ENCODE results near the gene MFAP2. TPM values are rescaled to one million over a fixed set of nuclear protein-coding genes. Genes with fewer than 3 reads are reported as not detected.
"Not testable (repeated sequence)": the region's sequence is repeated elsewhere in the genome, so short reads cannot be mapped to it uniquely, and the experiment has no call there.

MFAP2 gene
- total RNA-seq, 1 donor from 2014 or later: 172 TPM

DNA sequence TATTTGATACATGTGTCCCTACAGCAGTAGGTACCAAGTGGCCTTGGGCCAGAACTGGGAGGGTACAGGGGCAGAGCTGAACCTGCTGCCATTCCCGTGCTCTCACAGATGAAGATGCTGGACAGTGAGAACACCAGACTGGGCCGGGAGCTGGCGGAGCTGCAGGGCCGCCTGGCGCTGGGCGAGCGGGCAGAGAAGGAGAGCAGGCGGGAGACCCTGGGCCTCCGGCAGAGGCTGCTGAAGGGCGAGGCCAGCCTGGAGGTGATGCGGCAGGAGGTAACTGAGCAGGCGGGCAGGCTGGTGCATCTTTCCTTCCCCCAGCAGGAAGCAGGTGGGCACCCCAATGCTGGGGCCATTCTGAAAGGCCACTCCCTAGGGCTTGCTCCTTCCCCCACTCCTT lies 21.9 kb downstream of the MFAP2 start:
- TF ChIP-seq, protein P1, sequence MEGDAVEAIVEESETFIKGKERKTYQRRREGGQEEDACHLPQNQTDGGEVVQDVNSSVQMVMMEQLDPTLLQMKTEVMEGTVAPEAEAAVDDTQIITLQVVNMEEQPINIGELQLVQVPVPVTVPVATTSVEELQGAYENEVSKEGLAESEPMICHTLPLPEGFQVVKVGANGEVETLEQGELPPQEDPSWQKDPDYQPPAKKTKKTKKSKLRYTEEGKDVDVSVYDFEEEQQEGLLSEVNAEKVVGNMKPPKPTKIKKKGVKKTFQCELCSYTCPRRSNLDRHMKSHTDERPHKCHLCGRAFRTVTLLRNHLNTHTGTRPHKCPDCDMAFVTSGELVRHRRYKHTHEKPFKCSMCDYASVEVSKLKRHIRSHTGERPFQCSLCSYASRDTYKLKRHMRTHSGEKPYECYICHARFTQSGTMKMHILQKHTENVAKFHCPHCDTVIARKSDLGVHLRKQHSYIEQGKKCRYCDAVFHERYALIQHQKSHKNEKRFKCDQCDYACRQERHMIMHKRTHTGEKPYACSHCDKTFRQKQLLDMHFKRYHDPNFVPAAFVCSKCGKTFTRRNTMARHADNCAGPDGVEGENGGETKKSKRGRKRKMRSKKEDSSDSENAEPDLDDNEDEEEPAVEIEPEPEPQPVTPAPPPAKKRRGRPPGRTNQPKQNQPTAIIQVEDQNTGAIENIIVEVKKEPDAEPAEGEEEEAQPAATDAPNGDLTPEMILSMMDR (IDR thresholded peaks at IDR 0.05): no peak
- Mint-ChIP-seq H3K4me3 (ENCODE audit: unreplicated experiment) (no peak overlapping the region), H3K36me3 (ENCODE audit: unreplicated experiment) (no peaks in the 10 kb centered on the region), H3K9me3 (ENCODE audit: unreplicated experiment) (no peaks in the 10 kb centered on the region), H3K4me1 (ENCODE audit: unreplicated experiment) (peaks cover 9% of the 10 kb centered on the region), H3K27ac (ENCODE audit: unreplicated experiment) (no peak overlapping the region), H3K27me3 (ENCODE audit: unreplicated experiment) (no peaks in the 10 kb centered on the region)
- DNase-seq (ENCODE audit: extremely low spot score, unreplicated experiment): no peak

GRCh38 chr1:16957731-16958130 lies 22.7 kb downstream of the MFAP2 start:
- no peaks in the 10 kb centered on the region for H3K36me3 Mint-ChIP-seq (ENCODE audit: unreplicated experiment)
- no peaks in the 10 kb centered on the region for H3K27me3 Mint-ChIP-seq (ENCODE audit: unreplicated experiment)
- H3K4me1 Mint-ChIP-seq (ENCODE audit: unreplicated experiment): peaks cover 10% of the 10 kb centered on the region
- no peaks in the 10 kb centered on the region for H3K9me3 Mint-ChIP-seq (ENCODE audit: unreplicated experiment)
- TF ChIP-seq, protein P1 (IDR thresholded peaks at IDR 0.05): no peak
- no peak overlapping the region for H3K4me3 Mint-ChIP-seq (ENCODE audit: unreplicated experiment)
- no peak for DNase-seq (ENCODE audit: extremely low spot score, unreplicated experiment)
- H3K27ac Mint-ChIP-seq (ENCODE audit: unreplicated experiment): no peak overlapping the region

DNA sequence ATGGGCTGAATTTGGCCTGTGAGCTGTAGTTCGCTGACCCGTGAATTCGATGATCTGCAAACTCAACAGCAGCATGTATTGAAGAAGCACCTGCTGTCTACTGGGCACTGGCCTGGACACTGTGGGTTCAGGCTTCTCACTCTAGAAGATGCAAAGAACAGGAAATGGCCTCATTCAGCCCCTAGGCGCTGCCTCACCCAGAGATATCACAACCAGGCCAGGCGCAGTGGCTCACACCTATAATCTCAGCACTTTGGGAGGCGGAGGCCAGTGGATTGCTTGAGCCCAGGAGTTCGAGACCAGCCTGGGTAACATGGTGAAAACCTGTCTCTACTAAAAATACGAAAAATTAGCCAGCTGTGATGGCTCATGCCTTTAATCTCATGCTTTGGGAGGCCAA lies 23.6 kb downstream of the MFAP2 start:
- Mint-ChIP-seq H3K27me3 (ENCODE audit: unreplicated experiment) (no peaks in the 10 kb centered on the region), H3K4me1 (ENCODE audit: unreplicated experiment) (peaks cover 12% of the 10 kb centered on the region), H3K36me3 (ENCODE audit: unreplicated experiment) (no peaks in the 10 kb centered on the region), H3K4me3 (ENCODE audit: unreplicated experiment) (no peak overlapping the region), H3K27ac (ENCODE audit: unreplicated experiment) (no peak overlapping the region), H3K9me3 (ENCODE audit: unreplicated experiment) (no peaks in the 10 kb centered on the region)
- TF ChIP-seq, protein P1 (IDR thresholded peaks at IDR 0.05): no peak
- no peak for DNase-seq (ENCODE audit: extremely low spot score, unreplicated experiment)

GRCh38 chr1:16955186-16955585 lies 25.2 kb downstream of the MFAP2 start:
- no peak for DNase-seq (ENCODE audit: extremely low spot score, unreplicated experiment)
- Mint-ChIP-seq H3K36me3 (ENCODE audit: unreplicated experiment) (no peaks in the 10 kb centered on the region), H3K27ac (ENCODE audit: unreplicated experiment) (no peak overlapping the region), H3K27me3 (ENCODE audit: unreplicated experiment) (no peaks in the 10 kb centered on the region), H3K9me3 (ENCODE audit: unreplicated experiment) (no peaks in the 10 kb centered on the region), H3K4me3 (ENCODE audit: unreplicated experiment) (no peak overlapping the region), H3K4me1 (ENCODE audit: unreplicated experiment) (peaks cover 6% of the 10 kb centered on the region)
- TF ChIP-seq, protein P1 (IDR thresholded peaks at IDR 0.05): no peak

DNA sequence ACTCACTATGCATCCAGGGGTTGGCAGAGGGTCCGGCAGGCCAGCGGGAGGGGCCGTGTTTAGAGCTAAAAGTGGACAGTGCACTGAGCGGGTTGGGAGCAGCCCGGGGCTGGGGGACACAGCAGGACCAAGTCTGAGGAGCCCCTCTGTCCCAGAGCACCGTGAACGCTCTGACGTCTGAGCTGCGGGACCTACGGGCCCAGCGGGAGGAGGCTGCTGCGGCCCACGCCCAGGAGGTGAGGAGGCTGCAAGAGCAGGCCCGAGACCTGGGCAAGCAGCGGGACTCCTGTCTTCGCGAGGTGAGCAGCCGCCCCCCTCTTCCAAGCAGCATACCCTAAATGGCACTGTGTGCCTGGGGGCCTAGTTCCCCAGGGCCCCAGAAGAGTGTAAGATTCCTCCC lies 25.8 kb downstream of the MFAP2 start:
- Mint-ChIP-seq H3K27me3 (ENCODE audit: unreplicated experiment) (no peaks in the 10 kb centered on the region), H3K36me3 (ENCODE audit: unreplicated experiment) (no peaks in the 10 kb centered on the region), H3K4me1 (ENCODE audit: unreplicated experiment) (peaks cover 5% of the 10 kb centered on the region), H3K9me3 (ENCODE audit: unreplicated experiment) (no peaks in the 10 kb centered on the region), H3K4me3 (ENCODE audit: unreplicated experiment) (no peak overlapping the region), H3K27ac (ENCODE audit: unreplicated experiment) (no peak overlapping the region)
- TF ChIP-seq, protein P1 (IDR thresholded peaks at IDR 0.05): no peak
- DNase-seq (ENCODE audit: extremely low spot score, unreplicated experiment): no peak

GRCh38 chr1:16952376-16952775 lies 28.0 kb downstream of the MFAP2 start:
- H3K27me3 Mint-ChIP-seq (ENCODE audit: unreplicated experiment); H3K9me3 Mint-ChIP-seq (ENCODE audit: unreplicated experiment); H3K27ac Mint-ChIP-seq (ENCODE audit: unreplicated experiment); H3K4me3 Mint-ChIP-seq (ENCODE audit: unreplicated experiment); H3K4me1 Mint-ChIP-seq (ENCODE audit: unreplicated experiment); DNase-seq (ENCODE audit: extremely low spot score, unreplicated experiment); H3K36me3 Mint-ChIP-seq (ENCODE audit: unreplicated experiment): not testable (repeated sequence)

GRCh38 chr1:16949026-16949425 lies 31.4 kb downstream of the MFAP2 start:
- not testable (repeated sequence) for H3K27me3 Mint-ChIP-seq (ENCODE audit: unreplicated experiment); DNase-seq (ENCODE audit: extremely low spot score, unreplicated experiment); H3K36me3 Mint-ChIP-seq (ENCODE audit: unreplicated experiment); H3K4me3 Mint-ChIP-seq (ENCODE audit: unreplicated experiment); H3K9me3 Mint-ChIP-seq (ENCODE audit: unreplicated experiment); H3K4me1 Mint-ChIP-seq (ENCODE audit: unreplicated experiment); H3K27ac Mint-ChIP-seq (ENCODE audit: unreplicated experiment)

DNA sequence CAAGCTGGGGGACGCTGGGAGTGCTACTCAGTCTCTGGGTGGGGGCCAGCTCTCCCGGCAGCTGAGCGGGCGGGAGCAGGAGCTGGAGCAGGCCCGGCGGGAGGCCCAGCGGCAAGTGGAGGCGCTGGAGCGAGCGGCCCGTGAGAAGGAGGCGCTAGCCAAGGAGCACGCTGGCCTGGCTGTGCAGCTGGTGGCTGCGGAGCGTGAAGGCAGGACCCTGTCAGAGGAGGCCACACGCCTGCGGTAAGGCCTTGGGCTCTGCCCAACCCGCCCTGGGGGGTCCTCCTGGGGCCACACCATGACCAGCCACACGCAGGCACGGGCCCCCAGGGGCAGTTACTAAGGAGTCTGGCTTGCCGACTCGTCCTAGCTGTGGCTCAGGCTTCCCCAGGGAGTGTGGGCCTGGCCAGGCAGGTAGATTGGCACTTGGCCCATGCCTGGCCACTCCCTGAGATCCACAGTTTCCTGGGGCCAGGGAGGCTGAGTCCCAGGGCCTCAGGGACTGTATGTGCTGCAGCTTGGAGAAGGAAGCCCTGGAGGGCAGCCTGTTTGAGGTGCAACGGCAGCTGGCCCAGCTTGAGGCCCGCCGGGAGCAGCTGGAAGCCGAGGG lies 32.0 kb downstream of the MFAP2 start:
- H3K27ac Mint-ChIP-seq (ENCODE audit: unreplicated experiment); H3K36me3 Mint-ChIP-seq (ENCODE audit: unreplicated experiment); H3K27me3 Mint-ChIP-seq (ENCODE audit: unreplicated experiment); H3K4me3 Mint-ChIP-seq (ENCODE audit: unreplicated experiment); H3K4me1 Mint-ChIP-seq (ENCODE audit: unreplicated experiment); H3K9me3 Mint-ChIP-seq (ENCODE audit: unreplicated experiment); DNase-seq (ENCODE audit: extremely low spot score, unreplicated experiment): not testable (repeated sequence)

Data from osteocyte (in vitro differentiated cells).